GM23338 (cell line): ENCODE measurements around the gene TCP11L2. TPM values are rescaled to one million over a fixed set of nuclear protein-coding genes. Genes with fewer than 3 reads are reported as not detected.
"Not testable (repeated sequence)": the region's sequence is repeated elsewhere in the genome, so short reads cannot be mapped to it uniquely, and the experiment has no call there.

Source experiments
- ATAC-seq: fragments of 200-7000 bp; cut with Tn5 transposase; 3 replicates; pipeline ENCODE4 v1.9.1; 2020
- DNase-seq: peaks from one replicate; pipeline ENCODE4 v3.0.0-alpha.2; 2015; ENCODE audit warnings: low spot score
- H2AFZ ChIP-seq: fragments of 200-600 bp; sonication (generic); 2 replicates; pipeline ENCODE4 v1.8.0; 2016; ENCODE audit warnings: antibody characterized with exemption, mild to moderate bottlenecking, moderate library complexity
- H3F3A ChIP-seq: fragments of 200-600 bp; sonication (generic); replicated peaks from 2 replicates; pipeline ENCODE4 v1.8.0; 2017; ENCODE audit warnings: antibody characterized with exemption, mixed run types, low read depth
- H3K27ac ChIP-seq: fragments of 200-600 bp; sonication (generic); 2 replicates; pipeline ENCODE4 v1.6.1; 2016; ENCODE audit warnings: low read depth
- H3K27me3 ChIP-seq: fragments of 200-600 bp; sonication (generic); 2 replicates; pipeline ENCODE4 v1.8.0; 2016; ENCODE audit warnings: mild to moderate bottlenecking, mixed run types, moderate library complexity; ENCODE audit not compliant: insufficient read depth
- H3K36me3 ChIP-seq: fragments of 200-600 bp; sonication (generic); 2 replicates; pipeline ENCODE4 v1.8.0; 2016; ENCODE audit warnings: mild to moderate bottlenecking; ENCODE audit not compliant: insufficient read depth
- H3K4me1 ChIP-seq: fragments of 200-600 bp; sonication (generic); 2 replicates; pipeline ENCODE4 v1.8.0; 2016; ENCODE audit warnings: mild to moderate bottlenecking, moderate library complexity; ENCODE audit not compliant: insufficient read depth
- H3K4me2 ChIP-seq: fragments of 200-600 bp; sonication (generic); 2 replicates; pipeline ENCODE4 v1.7.1; 2017; ENCODE audit warnings: mixed run types
- H3K4me3 ChIP-seq: fragments of 200-600 bp; sonication (generic); 2 replicates; pipeline ENCODE4 v1.6.1; 2016; ENCODE audit warnings: mixed run types
- H3K79me2 ChIP-seq: fragments of 200-600 bp; sonication (generic); replicated peaks from 2 replicates; pipeline ENCODE4 v1.8.0; 2017; ENCODE audit warnings: mild to moderate bottlenecking; ENCODE audit not compliant: insufficient read depth
- H3K9me2 ChIP-seq: fragments of 200-600 bp; sonication (generic); 2 replicates; pipeline ENCODE4 v1.8.0; 2017; ENCODE audit not compliant: insufficient read depth
- H4K20me1 ChIP-seq: fragments of 200-600 bp; sonication (generic); replicated peaks from 2 replicates; pipeline ENCODE4 v1.8.0; 2017; ENCODE audit warnings: mild to moderate bottlenecking; ENCODE audit not compliant: insufficient read depth
- H3K27ac Mint-ChIP-seq: 2 replicates; pipeline ENCODE4 v1.8.0; 2020; ENCODE audit warnings: inconsistent platforms, mild to moderate bottlenecking, moderate library complexity, mixed read lengths
- H3K27me3 Mint-ChIP-seq: 3 replicates; pipeline ENCODE4 v1.8.0; 2022; ENCODE audit warnings: low read depth, mild to moderate bottlenecking, moderate library complexity, mixed read lengths, inconsistent platforms; ENCODE audit not compliant: insufficient read depth, poor library complexity
- H3K36me3 Mint-ChIP-seq: 3 replicates; pipeline ENCODE4 v1.8.0; 2021; ENCODE audit warnings: low read depth, mild to moderate bottlenecking, inconsistent platforms, moderate library complexity, mixed read lengths
- H3K4me1 Mint-ChIP-seq: 3 replicates; pipeline ENCODE4 v1.8.0; 2020; ENCODE audit warnings: mild to moderate bottlenecking, inconsistent platforms, mixed read lengths
- H3K4me3 Mint-ChIP-seq: 3 replicates; pipeline ENCODE4 v1.8.0; 2021; ENCODE audit warnings: moderate library complexity, mild to moderate bottlenecking, inconsistent platforms, mixed read lengths
- H3K9me3 Mint-ChIP-seq: 3 replicates; pipeline ENCODE4 v1.8.0; 2020; ENCODE audit warnings: moderate library complexity, mild to moderate bottlenecking, inconsistent platforms, mixed read lengths
- CREB1 ChIP-seq: fragments of 250-450 bp; sonication (Bioruptor Pico); IDR thresholded peaks from 2 replicates; pipeline ENCODE4 v1.5.0; 2020; ENCODE audit warnings: low read depth, mild to moderate bottlenecking, moderate library complexity
- JUNB ChIP-seq: IDR thresholded peaks from one replicate; pipeline ENCODE4 v1.6.1; 2016; ENCODE audit warnings: antibody characterized with exemption; ENCODE audit not compliant: unreplicated experiment
- NANOG ChIP-seq: IDR thresholded peaks from 2 replicates; pipeline ENCODE4 v1.6.1; 2016; ENCODE audit warnings: antibody characterized with exemption, borderline replicate concordance
- REST ChIP-seq: IDR thresholded peaks from one replicate; pipeline ENCODE4 v1.6.1; 2018; ENCODE audit warnings: antibody characterized with exemption; ENCODE audit not compliant: unreplicated experiment
- ZNF114 ChIP-seq: fragments of 250-450 bp; sonication (Bioruptor Pico); IDR thresholded peaks from 2 replicates; pipeline ENCODE4 v1.5.0; 2020; ENCODE audit warnings: mild to moderate bottlenecking, moderate library complexity
- ZNF331 ChIP-seq: fragments of 250-450 bp; sonication (Bioruptor Pico); IDR thresholded peaks from 2 replicates; pipeline ENCODE4 v1.5.0; 2020; ENCODE audit warnings: low read depth, mild to moderate bottlenecking, moderate library complexity
- polyA plus RNA-seq: library from polyadenylated mRNA; unstranded; fragments of >200 nt; fragmentation: Nextera tagmentation; extraction: Ambion mirVana; gene quantifications from 2 replicates; pipeline ENCODE4 v1.2.1, GENCODE V29; 2016
- total RNA-seq: library from RNA; depleted of rRNA; stranded (reverse); fragments of >200 nt; shearing (Covaris generic); gene quantifications from 2 replicates; pipeline ENCODE4 v1.2.3, GENCODE V29; 2014

TCP11L2 gene
- total and polyA plus RNA-seq, 2 experiments from 2014 or later = 1.4 to 4.4 TPM

- DNase-seq = no peak
- Histone ChIP-seq H3K4me2 (no peak overlapping the region), H3K27me3 (no peaks in the 10 kb centered on the region), H3K27ac (no peak overlapping the region), H3K4me1 (no peaks in the 10 kb centered on the region), H3K9me2 (no peaks in the 10 kb centered on the region), H2AFZ (no peak overlapping the region), H4K20me1 (no peaks in the 10 kb centered on the region), H3K79me2 (no peaks in the 10 kb centered on the region), H3K36me3 (no peaks in the 10 kb centered on the region), H3F3A (no peaks in the 10 kb centered on the region), H3K4me3 (no peak overlapping the region)
- Mint-ChIP-seq H3K4me1 (no peaks in the 10 kb centered on the region), H3K4me3 (no peak overlapping the region), H3K27me3 (no peaks in the 10 kb centered on the region), H3K9me3 (no peaks in the 10 kb centered on the region), H3K27ac (no peak overlapping the region), H3K36me3 (no peaks in the 10 kb centered on the region)
- no peak for TF ChIP-seq JUNB
- no peak for TF ChIP-seq ZNF114
- ATAC-seq = no peak
Measured at GRCh38 chr12:106285982-106286381, 16.6 kb upstream of the TCP11L2 start.

DNA sequence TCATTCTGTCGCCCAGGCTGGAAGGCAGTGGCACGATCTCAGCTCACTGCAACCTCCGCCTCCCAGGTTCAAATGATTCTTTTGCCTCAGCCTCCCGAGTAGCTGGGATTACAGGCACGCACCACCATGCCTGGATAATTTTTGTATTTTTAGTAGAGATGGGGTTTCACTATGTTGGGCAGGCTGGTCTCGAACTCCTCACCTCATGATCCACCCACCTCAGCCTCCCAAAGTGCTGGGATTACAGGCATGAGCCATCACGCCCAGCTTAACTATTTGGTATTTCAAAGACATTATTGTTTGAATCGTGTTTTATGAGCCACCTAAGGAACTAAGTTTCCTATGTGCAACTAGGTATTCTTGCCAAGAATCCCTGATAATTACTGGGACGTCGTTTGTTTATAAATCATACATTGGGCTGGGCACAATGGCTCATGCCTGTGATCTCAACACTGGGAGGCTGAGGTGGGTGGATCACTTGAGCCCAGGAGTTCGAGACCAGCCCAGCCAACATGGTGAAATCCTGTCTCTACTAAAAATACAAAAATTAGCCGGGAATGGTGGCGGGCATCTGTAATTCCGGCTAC lies 15.9 kb upstream of the TCP11L2 start:
- H3K4me3 Mint-ChIP-seq, ATAC-seq, H3K4me2 ChIP-seq, H3K4me3 ChIP-seq, H3K27ac ChIP-seq, H3K4me1 ChIP-seq, H3K9me2 ChIP-seq, H3F3A ChIP-seq, H2AFZ ChIP-seq, H3K27ac Mint-ChIP-seq, DNase-seq, H3K4me1 Mint-ChIP-seq, H4K20me1 ChIP-seq, H3K9me3 Mint-ChIP-seq, H3K27me3 ChIP-seq, H3K36me3 Mint-ChIP-seq, H3K27me3 Mint-ChIP-seq, H3K79me2 ChIP-seq, H3K36me3 ChIP-seq: not testable (repeated sequence)

- Histone ChIP-seq H3K27ac (no peak overlapping the region), H3K79me2 (no peaks in the 10 kb centered on the region), H3K36me3 (no peaks in the 10 kb centered on the region), H4K20me1 (no peaks in the 10 kb centered on the region), H3K4me1 (no peaks in the 10 kb centered on the region), H3F3A (no peaks in the 10 kb centered on the region), H3K27me3 (no peaks in the 10 kb centered on the region), H3K4me3 (no peak overlapping the region), H2AFZ (no peak overlapping the region), H3K4me2 (no peak overlapping the region), H3K9me2 (no peaks in the 10 kb centered on the region)
- Mint-ChIP-seq H3K9me3 (no peaks in the 10 kb centered on the region), H3K27ac (no peak overlapping the region), H3K36me3 (no peaks in the 10 kb centered on the region), H3K27me3 (no peaks in the 10 kb centered on the region), H3K4me3 (no peak overlapping the region), H3K4me1 (no peaks in the 10 kb centered on the region)
- TF ChIP-seq ZNF331 (CRISPR knock-in tag) = no peak
- no peak for TF ChIP-seq NANOG
- TF ChIP-seq CREB1 = no peak
- no peak for TF ChIP-seq REST
- no peak for ATAC-seq
- DNase-seq = no peak
Measured at GRCh38 chr12:106287364-106287763, 15.2 kb upstream of the TCP11L2 start.
